Measurements from ENCODE around the gene VAMP1.
"Not testable (repeated sequence)": the region's sequence is repeated elsewhere in the genome, so short reads cannot be mapped to it uniquely, and the experiment has no call there.

The VAMP1 gene

DNA sequence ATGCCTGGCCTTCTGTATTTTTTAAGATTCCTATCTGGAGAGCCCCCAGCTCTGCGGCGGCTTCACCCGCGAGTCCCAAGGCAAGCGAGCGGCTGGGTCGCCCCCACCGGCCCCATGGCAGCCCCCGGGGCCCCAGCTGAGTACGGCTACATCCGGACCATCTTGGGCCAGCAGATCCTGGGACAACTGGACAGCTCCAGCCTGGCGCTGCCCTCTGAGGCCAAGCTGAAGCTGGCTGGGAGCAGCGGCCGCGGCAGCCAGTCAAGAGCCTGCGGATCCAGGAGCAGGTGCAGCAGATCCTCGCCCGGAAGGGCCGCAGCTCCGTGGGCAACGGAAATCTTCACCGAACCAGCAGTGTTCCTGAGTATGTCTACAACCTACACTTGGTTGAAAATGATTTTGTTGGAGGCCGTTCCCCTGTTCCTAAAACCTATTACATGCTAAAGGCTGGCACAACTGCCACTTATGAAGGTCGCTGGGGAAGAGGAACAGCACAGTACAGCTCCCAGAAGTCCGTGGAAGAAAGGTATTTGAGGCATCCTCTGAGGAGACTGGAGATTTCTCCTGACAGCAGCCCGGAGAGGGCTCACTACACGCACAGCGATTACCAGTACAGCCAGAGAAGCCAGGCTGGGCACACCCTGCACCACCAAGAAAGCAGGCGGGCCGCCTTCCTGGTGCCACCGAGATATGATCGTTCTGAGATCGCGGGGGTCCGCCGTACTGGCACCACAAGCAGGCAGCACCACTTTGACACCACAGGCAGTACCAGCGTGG, 7.3 kb upstream of the VAMP1 start:
- H3K9me3 Mint-ChIP-seq, ATAC-seq, H3K36me3 Mint-ChIP-seq, H3K4me3 Mint-ChIP-seq, H3K27me3 Mint-ChIP-seq, H3K4me1 Mint-ChIP-seq, H3K27ac Mint-ChIP-seq: not testable (repeated sequence)

DNA sequence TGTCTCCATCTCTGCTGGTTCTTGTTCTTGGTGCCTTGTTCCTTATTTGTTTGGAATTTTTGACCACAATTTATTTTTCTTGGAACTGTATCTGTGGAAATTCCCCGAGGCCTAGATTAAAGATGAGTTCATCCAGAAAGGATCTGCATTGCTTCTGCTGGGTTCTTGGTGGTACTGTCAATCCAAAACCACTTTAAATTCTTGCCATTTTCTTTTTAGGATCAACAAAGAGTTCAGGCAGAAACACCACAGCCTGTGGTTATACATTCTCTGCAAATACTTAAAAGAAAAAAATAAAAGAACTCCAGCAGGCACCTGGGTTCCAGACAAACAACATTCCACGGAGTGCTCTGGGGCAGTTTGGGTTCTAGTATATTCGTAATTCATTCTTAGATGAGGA, 6.0 kb upstream of the VAMP1 start:
- Mint-ChIP-seq H3K27me3 (no peaks in the 10 kb centered on the region), H3K9me3 (no peaks in the 10 kb centered on the region), H3K36me3 (no peaks in the 10 kb centered on the region), H3K4me3 (no peak overlapping the region), H3K27ac (no peak overlapping the region), H3K4me1 (peaks cover under 1% of the 10 kb centered on the region)
- ATAC-seq = no peak

DNA sequence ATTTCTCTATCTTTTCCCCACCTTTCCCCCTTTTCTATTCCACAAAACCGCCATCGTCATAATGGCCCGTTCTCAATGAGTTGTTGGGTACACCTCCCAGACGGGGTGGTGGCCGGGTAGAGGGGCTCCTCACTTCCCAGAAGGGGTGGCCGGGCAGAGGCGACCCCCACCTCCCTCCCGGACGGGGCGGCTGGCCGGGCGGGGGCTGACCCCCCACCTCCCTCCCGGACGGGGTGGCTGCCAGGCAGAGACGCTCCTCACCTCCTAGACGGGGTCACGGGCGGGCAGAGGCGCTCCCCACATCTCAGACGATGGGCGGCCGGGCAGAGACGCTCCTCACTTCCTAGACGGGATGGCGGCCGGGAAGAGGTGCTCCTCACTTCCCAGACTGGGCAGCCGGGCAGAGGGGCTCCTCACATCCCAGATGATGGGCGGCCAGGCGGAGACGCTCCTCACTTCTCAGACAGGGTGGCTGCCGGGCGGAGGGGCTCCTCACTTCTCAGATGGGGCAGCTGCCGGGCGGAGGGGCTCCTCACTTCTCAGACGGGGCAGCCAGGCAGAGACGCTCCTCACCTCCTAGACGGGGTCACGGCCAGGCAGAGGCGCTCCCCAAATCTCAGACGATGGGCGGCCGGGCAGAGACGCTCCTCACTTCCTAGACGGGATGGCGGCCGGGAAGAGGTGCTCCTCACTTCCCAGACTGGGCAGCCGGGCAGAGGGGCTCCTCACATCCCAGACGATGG, 4.9 kb upstream of the VAMP1 start:
- H3K36me3 Mint-ChIP-seq, ATAC-seq, H3K9me3 Mint-ChIP-seq: not testable (repeated sequence)

DNA sequence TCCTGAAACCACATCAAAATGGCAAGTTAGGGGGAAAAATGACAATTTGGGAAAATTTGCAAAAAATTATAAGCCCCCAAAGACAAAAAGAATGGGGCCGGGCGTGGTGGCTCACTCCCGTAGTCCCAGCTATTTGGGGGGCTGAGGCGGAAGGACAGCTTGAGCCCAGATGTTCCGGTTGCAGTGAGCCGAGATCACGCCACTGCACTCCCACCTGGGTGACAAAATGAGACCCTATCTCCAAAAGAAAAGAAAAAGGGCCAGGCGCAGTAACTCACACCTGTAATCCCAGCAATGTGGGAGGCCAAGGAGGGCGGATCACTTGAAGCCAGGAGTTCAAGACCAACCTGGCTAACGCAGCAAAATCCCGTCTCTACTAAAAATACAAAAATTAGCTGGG, 2.0 kb upstream of the VAMP1 start:
- ATAC-seq = no peak
- Mint-ChIP-seq H3K4me3 (no peak overlapping the region), H3K4me1 (peaks cover 32% of the 10 kb centered on the region), H3K36me3 (peaks cover 11% of the 10 kb centered on the region), H3K9me3 (no peaks in the 10 kb centered on the region), H3K27ac (no peak overlapping the region), H3K27me3 (no peaks in the 10 kb centered on the region)

More for the DNA sequence above, 4.9 kb upstream of the VAMP1 start:
- not testable (repeated sequence) for H3K4me1 Mint-ChIP-seq, H3K4me3 Mint-ChIP-seq, H3K27ac Mint-ChIP-seq, H3K27me3 Mint-ChIP-seq

DNA sequence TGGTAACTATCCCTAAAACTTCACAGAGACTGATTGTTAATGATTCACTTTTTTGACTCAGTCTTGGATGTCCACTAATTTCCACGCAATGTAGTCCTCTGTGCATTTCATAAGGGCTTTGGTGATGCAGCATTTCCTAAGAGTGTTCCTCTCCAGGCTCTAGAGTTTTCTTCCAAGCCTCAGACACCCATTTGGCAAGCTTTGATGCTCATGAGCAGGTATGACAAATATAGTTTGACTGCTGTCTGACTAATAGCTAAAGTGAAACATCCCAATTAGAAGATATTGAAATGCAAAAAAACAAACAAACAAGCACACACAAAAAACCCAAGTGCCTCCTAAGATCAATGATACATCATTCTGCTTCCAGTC, 1.5 kb upstream of the VAMP1 start:
- peak overlapping the region; percentile 84 for H3K27ac Mint-ChIP-seq
- H3K9me3 Mint-ChIP-seq = peaks cover 4% of the 10 kb centered on the region
- H3K4me3 Mint-ChIP-seq = no peak overlapping the region
- ATAC-seq = no peak
- peaks cover 16% of the 10 kb centered on the region for H3K36me3 Mint-ChIP-seq
- no peaks in the 10 kb centered on the region for H3K27me3 Mint-ChIP-seq
- H3K4me1 Mint-ChIP-seq = peaks cover 37% of the 10 kb centered on the region

DNA sequence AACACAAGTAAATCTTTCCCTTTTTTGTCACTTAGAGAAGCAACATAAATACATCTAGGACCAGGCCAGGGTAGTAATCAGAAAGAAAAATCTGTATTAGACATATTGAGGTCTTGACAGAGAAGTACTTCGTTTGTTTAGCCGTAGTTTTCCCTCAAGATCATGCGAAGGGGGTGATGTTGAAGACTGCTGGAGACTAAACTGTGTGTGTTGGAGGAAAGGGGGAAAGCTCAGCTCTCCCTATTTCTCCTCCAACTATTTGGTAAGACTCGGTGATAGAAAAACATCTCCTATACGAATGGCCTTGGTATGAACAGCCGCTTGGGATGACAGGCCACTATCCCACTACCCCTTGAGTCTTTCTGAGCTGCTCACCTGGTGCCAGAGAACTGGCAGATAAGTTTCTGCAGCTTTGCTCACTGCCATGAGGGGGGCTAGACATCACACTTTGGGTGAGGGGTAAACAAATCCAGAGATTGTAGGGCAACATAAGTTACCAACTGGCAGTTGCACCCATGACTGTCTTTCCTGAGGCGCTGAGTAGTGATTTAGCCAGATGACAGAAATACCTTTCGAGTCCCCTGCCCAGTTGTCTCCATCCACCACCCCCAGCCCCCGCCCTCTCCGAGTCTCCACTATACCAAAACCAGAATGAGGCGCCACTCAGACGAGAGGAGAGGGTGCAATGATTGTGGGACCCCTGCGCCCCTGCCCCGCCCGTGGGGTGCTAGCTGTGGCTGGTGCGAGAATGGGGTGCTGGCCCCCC, 685 bp downstream of the VAMP1 start:
- Mint-ChIP-seq H3K9me3 (peaks cover 4% of the 10 kb centered on the region), H3K27me3 (no peaks in the 10 kb centered on the region), H3K4me3 (peak overlapping the region; percentile 85), H3K27ac (peak overlapping the region; percentile 84), H3K36me3 (peaks cover 35% of the 10 kb centered on the region), H3K4me1 (peaks cover 55% of the 10 kb centered on the region)
- no peak for ATAC-seq

DNA sequence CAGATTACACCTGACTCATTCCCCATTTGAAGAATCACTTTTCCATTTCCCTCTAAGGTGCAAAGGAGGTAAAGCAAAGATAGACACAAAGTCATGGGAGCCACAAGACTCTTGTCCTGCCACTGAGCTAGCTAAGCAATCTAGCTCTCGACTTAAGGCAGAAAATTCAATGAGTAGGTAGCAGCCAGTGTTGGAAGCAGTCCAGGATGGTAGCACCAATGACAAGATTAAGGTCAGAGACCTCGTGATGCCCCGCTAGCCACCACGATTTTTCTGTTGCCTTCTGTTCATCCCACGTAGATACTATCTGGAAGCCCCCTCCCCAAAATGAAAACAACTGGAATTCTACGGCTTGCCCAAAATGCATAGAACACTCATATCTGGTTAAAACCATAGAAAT, 1.4 kb downstream of the VAMP1 start:
- Mint-ChIP-seq H3K36me3 (peaks cover 42% of the 10 kb centered on the region), H3K27ac (peak overlapping the region; percentile 84), H3K9me3 (peaks cover 4% of the 10 kb centered on the region), H3K27me3 (no peaks in the 10 kb centered on the region), H3K4me1 (peaks cover 62% of the 10 kb centered on the region), H3K4me3 (peak overlapping the region; percentile 85)
- no peak for ATAC-seq

DNA sequence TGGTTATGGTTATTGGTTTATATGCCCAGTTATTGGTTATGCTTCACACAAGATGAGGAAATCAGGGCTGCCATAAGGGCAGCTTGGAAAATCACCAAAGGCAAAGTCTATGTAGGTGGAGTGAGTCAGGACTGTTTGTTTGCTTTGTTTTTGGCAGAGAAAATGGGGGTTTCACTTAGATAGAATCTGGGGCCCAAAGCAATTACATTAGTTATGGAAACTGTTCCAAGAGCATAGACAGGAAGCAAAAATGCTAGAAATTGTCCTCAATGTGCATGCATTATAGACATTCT, 2.2 kb downstream of the VAMP1 start:
- Mint-ChIP-seq H3K4me1 (peaks cover 71% of the 10 kb centered on the region), H3K27me3 (no peaks in the 10 kb centered on the region), H3K9me3 (peaks cover 4% of the 10 kb centered on the region), H3K36me3 (peaks cover 50% of the 10 kb centered on the region), H3K27ac (peak overlapping the region; percentile 84), H3K4me3 (peak overlapping the region; percentile 85)
- no peak for ATAC-seq

DNA sequence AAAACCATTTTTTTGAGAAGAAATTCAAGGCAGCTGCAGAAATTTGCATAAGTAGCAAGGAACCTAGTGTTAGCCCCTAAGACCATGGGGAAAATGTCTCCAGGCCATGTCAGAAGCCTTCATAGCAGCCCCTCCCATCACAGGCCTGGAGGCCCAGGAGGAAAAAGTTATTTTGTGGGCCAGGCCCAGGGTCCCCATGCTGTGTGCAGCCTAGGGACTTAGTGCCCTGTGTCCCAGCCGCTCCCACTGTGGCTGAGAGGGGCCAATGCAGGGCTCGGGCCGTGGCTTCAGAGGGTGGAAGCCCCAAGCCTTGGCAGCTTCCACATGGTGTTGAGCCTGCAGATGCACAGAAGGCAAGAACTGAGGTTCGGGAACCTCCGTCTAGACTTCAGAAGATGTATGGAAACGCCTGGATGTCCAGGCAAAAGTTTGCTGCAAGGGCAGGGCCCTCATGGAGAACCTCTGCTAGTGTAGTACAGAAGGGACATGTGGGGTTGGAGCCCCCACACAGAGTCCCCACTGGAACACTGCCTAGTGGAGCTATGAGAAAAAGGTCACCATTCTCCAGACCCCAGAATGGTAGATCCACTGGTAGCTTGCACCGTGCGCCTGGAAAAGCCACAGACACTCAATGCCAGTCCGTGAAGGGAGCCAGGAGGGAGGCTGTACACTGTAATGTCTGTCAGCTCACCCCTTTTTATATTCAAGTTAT, 2.8 kb downstream of the VAMP1 start:
- not testable (repeated sequence) for H3K27me3 Mint-ChIP-seq, H3K9me3 Mint-ChIP-seq, H3K4me3 Mint-ChIP-seq, ATAC-seq
- Mint-ChIP-seq H3K36me3 (peaks cover 55% of the 10 kb centered on the region), H3K4me1 (peaks cover 76% of the 10 kb centered on the region), H3K27ac (peak overlapping the region; percentile 82)

DNA sequence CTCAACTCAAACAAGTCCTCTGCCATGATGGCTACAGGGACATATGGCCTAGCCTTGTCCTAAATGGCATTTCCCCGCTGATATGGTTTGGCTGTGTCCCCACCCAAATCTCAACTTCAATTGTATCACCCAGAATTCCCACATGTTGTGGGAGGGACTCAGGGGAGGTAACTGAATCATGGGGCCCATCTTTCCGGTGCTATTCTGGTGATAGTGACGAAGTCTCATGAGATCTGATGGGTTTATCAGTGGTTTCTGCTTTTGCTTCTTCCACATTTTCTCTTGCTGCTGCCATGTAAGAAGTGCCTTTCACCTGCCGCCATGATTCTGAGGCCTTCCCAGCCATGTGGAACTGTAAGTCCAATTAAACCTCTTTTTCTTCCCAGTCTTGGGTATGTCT, 3.7 kb downstream of the VAMP1 start:
- Mint-ChIP-seq H3K4me3 (peak overlapping the region; percentile 61), H3K4me1 (peaks cover 85% of the 10 kb centered on the region), H3K27ac (peak overlapping the region; percentile 82), H3K36me3 (peaks cover 65% of the 10 kb centered on the region)
- H3K9me3 Mint-ChIP-seq, ATAC-seq, H3K27me3 Mint-ChIP-seq: not testable (repeated sequence)

DNA sequence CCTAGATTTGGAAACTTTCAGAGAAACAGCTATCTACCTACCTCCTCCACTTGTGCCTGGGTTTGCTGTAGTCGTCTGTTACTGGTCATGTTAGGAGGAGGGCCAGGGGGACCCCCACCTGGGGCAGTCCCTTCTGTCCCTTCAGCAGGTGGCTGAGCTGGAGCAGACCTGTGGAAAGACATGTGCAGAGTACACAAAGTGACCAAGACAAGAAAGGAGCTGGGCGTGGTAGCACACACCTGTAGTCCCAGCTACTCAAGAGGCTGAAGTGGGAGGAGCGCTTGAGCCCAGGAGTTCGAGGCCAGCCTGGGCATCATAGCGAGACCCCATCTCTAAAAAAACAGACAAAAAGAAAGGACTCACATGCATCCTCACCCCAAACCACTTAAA, 4.3 kb downstream of the VAMP1 start:
- Mint-ChIP-seq H3K9me3 (peaks cover 4% of the 10 kb centered on the region), H3K4me3 (no peak overlapping the region), H3K27ac (peak overlapping the region; percentile 82), H3K4me1 (peaks cover 87% of the 10 kb centered on the region), H3K36me3 (peaks cover 70% of the 10 kb centered on the region), H3K27me3 (no peaks in the 10 kb centered on the region)
- no peak for ATAC-seq

DNA sequence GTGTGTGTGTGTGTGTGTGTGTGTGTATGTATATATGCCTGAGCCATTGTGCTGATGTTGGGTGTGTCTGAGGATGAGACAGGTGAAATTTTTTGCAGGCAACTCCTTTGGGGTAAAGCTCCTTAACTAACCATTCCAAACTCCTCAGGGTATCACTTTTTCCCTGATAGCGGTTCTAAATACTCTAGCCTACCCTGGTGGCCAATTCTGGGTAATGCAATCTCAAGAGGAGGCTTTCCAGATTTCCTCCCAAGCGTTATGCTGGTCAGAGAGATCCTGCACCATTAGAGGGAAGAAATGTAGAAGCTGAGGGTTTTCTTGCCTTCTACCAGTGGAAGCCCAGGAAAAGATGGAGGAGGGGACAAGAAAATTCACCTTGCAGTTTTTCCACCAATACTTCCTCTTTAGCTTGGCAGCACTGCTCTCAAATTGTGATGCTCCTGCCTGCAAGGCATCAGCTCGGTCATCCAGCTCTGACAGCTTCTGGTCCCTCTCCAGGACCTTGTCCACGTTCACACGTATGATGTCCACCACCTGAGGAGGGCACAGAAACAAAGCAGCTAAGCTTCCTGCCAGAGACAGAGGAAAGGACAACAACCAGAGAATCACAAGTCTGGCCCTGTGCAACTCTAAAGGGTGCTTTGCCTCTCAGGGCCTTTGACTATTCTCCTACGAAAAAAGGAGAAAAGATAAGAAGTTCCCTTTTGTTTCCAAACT, 4.9 kb downstream of the VAMP1 start:
- H3K4me3 Mint-ChIP-seq = peak overlapping the region; percentile 9
- peak overlapping the region; percentile 82 for H3K27ac Mint-ChIP-seq
- peaks cover 89% of the 10 kb centered on the region for H3K4me1 Mint-ChIP-seq
- no peak for ATAC-seq
- H3K27me3 Mint-ChIP-seq = no peaks in the 10 kb centered on the region
- H3K9me3 Mint-ChIP-seq = peaks cover 4% of the 10 kb centered on the region
- peaks cover 75% of the 10 kb centered on the region for H3K36me3 Mint-ChIP-seq

DNA sequence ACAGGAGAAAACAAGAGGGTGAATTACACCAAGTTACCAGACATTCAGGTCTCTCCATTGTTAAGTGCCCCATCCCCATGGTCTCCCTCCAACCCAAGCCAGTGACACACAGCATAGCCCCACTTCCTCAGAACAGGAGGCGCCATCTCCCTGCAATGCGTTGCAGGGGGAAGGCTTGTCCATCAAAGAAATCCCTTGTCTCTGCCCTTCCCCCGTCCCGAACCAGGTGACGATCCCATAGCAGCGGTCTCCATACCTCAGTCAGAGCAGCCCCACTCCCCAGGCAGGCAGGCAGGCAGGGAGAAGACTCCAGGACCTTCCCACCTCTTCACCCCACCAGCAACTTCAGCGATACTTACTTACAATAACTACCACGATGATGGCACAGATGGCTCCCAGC, 5.9 kb downstream of the VAMP1 start:
- H3K27ac Mint-ChIP-seq = peak overlapping the region; percentile 94

DNA sequence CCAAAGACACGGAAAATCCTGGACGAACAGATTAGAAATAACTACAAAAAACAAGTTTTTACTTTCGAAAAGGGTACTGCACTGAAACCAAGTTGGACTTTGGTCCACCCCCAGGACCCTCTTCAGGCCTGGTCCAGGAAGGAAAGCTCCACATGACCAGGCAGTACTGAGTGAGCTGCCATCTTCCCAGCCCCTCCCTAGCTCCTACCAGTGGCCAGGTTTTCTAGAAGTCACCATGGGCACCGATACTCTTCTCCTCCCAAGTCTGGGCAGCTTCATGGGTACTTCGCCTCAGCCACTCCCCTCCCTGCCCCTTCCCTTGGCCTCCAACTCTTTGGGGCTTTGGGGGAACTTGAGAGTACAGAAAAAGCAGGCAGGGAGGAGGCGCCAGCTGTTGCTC, 6.6 kb downstream of the VAMP1 start:
- Mint-ChIP-seq H3K27me3 (no peaks in the 10 kb centered on the region), H3K4me3 (no peak overlapping the region), H3K36me3 (peaks cover 89% of the 10 kb centered on the region), H3K4me1 (peaks cover 94% of the 10 kb centered on the region), H3K27ac (peak overlapping the region; percentile 94), H3K9me3 (peaks cover 4% of the 10 kb centered on the region)
- ATAC-seq = no peak

More for the DNA sequence above, 5.9 kb downstream of the VAMP1 start:
- peaks cover 95% of the 10 kb centered on the region for H3K4me1 Mint-ChIP-seq
- no peaks in the 10 kb centered on the region for H3K27me3 Mint-ChIP-seq
- no peak overlapping the region for H3K4me3 Mint-ChIP-seq
- peaks cover 4% of the 10 kb centered on the region for H3K9me3 Mint-ChIP-seq
- peaks cover 83% of the 10 kb centered on the region for H3K36me3 Mint-ChIP-seq
- no peak for ATAC-seq
